DND-41 (cell line): ENCODE measurements around the gene TESMIN.

Experiments
- ATAC-seq: fragments of 200-7000 bp; cut with Tn5 transposase; 3 replicates; pipeline ENCODE4 v1.9.1; 2021; ENCODE audit warnings: low read depth; ENCODE audit not compliant: insufficient read depth
- DNase-seq: peaks from one replicate; pipeline ENCODE4 v3.0.0-alpha.2; 2020
- H2AFZ ChIP-seq: 2 replicates; pipeline ENCODE4 v1.6.0; 2012; ENCODE audit warnings: low read depth, low read length
- H3K27ac ChIP-seq: 2 replicates; pipeline ENCODE4 v1.5.1; 2012; ENCODE audit warnings: low read length, inconsistent platforms
- H3K27me3 ChIP-seq: fragments of 200-600 bp; sonication (generic); 2 replicates; pipeline ENCODE4 v1.6.0; 2012; ENCODE audit warnings: low read length, mild to moderate bottlenecking, inconsistent platforms; ENCODE audit not compliant: insufficient read depth, poor library complexity
- H3K36me3 ChIP-seq: 2 replicates; pipeline ENCODE4 v1.5.1; 2012; ENCODE audit warnings: low read length, inconsistent platforms; ENCODE audit not compliant: insufficient read depth
- H3K4me1 ChIP-seq: 2 replicates; pipeline ENCODE4 v1.5.1; 2012; ENCODE audit warnings: mild to moderate bottlenecking, low read length; ENCODE audit not compliant: insufficient read depth
- H3K4me2 ChIP-seq: 2 replicates; pipeline ENCODE4 v1.6.0; 2012; ENCODE audit warnings: mild to moderate bottlenecking, moderate library complexity, low read length, inconsistent platforms; ENCODE audit not compliant: insufficient read depth
- H3K4me3 ChIP-seq, 2 experiments: fragments of 200-600 bp in 1 of 2; shearing (Covaris generic) in 1 of 2; 2 replicates each; pipeline ENCODE4 v1.5.1; 2012 to 2016; ENCODE audit warnings: inconsistent platforms in 2 of 2, low read length in 2 of 2, mild to moderate bottlenecking in 2 of 2, low read depth in 1 of 2, moderate library complexity in 1 of 2
- H3K79me2 ChIP-seq: 2 replicates; pipeline ENCODE4 v1.6.0; 2012; ENCODE audit warnings: low read length, inconsistent platforms; ENCODE audit not compliant: insufficient read depth
- H3K9ac ChIP-seq: 2 replicates; pipeline ENCODE4 v1.6.0; 2012; ENCODE audit warnings: low read depth, mild to moderate bottlenecking, inconsistent platforms, low read length, moderate library complexity
- H3K9me3 ChIP-seq: 2 replicates; pipeline ENCODE4 v1.5.1; 2012; ENCODE audit warnings: low read length, moderate library complexity, mild to moderate bottlenecking, inconsistent platforms; ENCODE audit not compliant: insufficient read depth, severe bottlenecking
- H4K20me1 ChIP-seq: 2 replicates; pipeline ENCODE4 v1.6.0; 2012; ENCODE audit warnings: low read length; ENCODE audit not compliant: insufficient read depth
- CTCF ChIP-seq: IDR thresholded peaks from 2 replicates; pipeline ENCODE4 v1.5.1; 2012; ENCODE audit warnings: borderline replicate concordance, low read length, moderate library complexity, mild to moderate bottlenecking; ENCODE audit not compliant: poor library complexity, severe bottlenecking; ENCODE audit errors: extremely low read depth
- EZH2 ChIP-seq: IDR thresholded peaks from 3 replicates; pipeline ENCODE4 v1.6.1; 2012; ENCODE audit warnings: borderline replicate concordance, low read depth, mild to moderate bottlenecking, moderate library complexity, low read length, inconsistent platforms; ENCODE audit not compliant: severe bottlenecking

The TESMIN gene

GRCh38 chr11:68773521-68774193 lies 22.3 kb upstream of the TESMIN start:
- ATAC-seq (no peak), DNase-seq (no peak)
- Histone ChIP-seq H3K4me3 (no peak overlapping the region), H2AFZ (no peak overlapping the region), H3K36me3 (peaks cover 79% of the 10 kb centered on the region), H3K27ac (no peak overlapping the region), H3K4me1 (no peaks in the 10 kb centered on the region), H3K9me3 (no peaks in the 10 kb centered on the region), H3K27me3 (no peaks in the 10 kb centered on the region), H3K4me2 (no peak overlapping the region), H4K20me1 (0 out of 2 replicates have a peak, but pooled peaks cover 4% of the 10 kb centered on the region), H3K79me2 (no peaks in the 10 kb centered on the region), H3K9ac (no peak overlapping the region)
- TF ChIP-seq CTCF (no peak), EZH2 (no peak)

GRCh38 chr11:68772936-68773335 lies 21.6 kb upstream of the TESMIN start:
- Histone ChIP-seq H3K4me1 (no peaks in the 10 kb centered on the region), H3K27me3 (no peaks in the 10 kb centered on the region), H3K27ac (no peak overlapping the region), H3K4me2 (no peak overlapping the region), H3K79me2 (no peaks in the 10 kb centered on the region), H2AFZ (no peak overlapping the region), H4K20me1 (0 out of 2 replicates have a peak, but pooled peaks cover 4% of the 10 kb centered on the region), H3K4me3 (no peak overlapping the region), H3K36me3 (peaks cover 80% of the 10 kb centered on the region), H3K9me3 (no peaks in the 10 kb centered on the region), H3K9ac (no peak overlapping the region)
- DNase-seq, result no peak
- ATAC-seq, result no peak
- no peak for TF ChIP-seq EZH2
- no peak for TF ChIP-seq CTCF

GRCh38 chr11:68770781-68771180 lies 19.5 kb upstream of the TESMIN start:
- Histone ChIP-seq H3K79me2 (no peaks in the 10 kb centered on the region), H4K20me1 (0 out of 2 replicates have a peak, but pooled peaks cover 4% of the 10 kb centered on the region), H2AFZ (no peak overlapping the region), H3K9ac (no peak overlapping the region), H3K27ac (no peak overlapping the region), H3K36me3 (peaks cover 59% of the 10 kb centered on the region), H3K9me3 (no peaks in the 10 kb centered on the region), H3K4me1 (no peaks in the 10 kb centered on the region), H3K4me3 (no peak overlapping the region), H3K4me2 (no peak overlapping the region), H3K27me3 (no peaks in the 10 kb centered on the region)
- no peak for DNase-seq
- TF ChIP-seq EZH2 (no peak), CTCF (no peak)
- no peak for ATAC-seq

- no peak overlapping the region for H2AFZ ChIP-seq
- TF ChIP-seq CTCF (no peak), EZH2 (no peak)
- no peaks in the 10 kb centered on the region for H3K9me3 ChIP-seq
- no peak overlapping the region for H3K4me3 ChIP-seq
- no peaks in the 10 kb centered on the region for H3K79me2 ChIP-seq
- peaks cover 58% of the 10 kb centered on the region for H3K36me3 ChIP-seq
- no peak overlapping the region for H3K4me2 ChIP-seq
- no peak overlapping the region for H3K27ac ChIP-seq
- DNase-seq (no peak), ATAC-seq (no peak)
- H3K9ac ChIP-seq, result no peak overlapping the region
- H3K27me3 ChIP-seq, result no peaks in the 10 kb centered on the region
- H3K4me1 ChIP-seq, result no peaks in the 10 kb centered on the region
- 0 out of 2 replicates have a peak, but pooled peaks cover 4% of the 10 kb centered on the region for H4K20me1 ChIP-seq
Observed at GRCh38 chr11:68767672-68768071, 16.4 kb upstream of the TESMIN start.
